ENCODE measurements around the gene CNTNAP4.

DNA sequence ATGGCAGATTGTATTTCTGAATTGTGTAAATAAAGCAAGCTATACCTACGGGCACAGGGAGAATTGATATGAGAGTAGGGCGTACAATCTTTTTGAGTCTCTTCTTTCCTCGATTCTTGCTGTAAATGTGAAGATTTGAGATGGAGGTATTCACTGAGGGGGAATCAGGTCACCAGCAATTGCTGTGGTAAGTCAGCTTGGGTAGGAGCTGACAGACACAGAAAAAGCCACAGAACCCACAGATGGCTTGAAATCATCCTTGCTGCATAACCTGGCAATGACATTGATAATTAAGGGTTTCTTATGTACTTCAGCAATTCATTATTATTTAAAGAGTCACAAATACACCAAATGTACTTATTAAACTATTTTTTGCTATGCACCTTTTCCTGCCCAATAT, 164.2 kb downstream of the CNTNAP4 start:
- TF ChIP-seq, protein P1, sequence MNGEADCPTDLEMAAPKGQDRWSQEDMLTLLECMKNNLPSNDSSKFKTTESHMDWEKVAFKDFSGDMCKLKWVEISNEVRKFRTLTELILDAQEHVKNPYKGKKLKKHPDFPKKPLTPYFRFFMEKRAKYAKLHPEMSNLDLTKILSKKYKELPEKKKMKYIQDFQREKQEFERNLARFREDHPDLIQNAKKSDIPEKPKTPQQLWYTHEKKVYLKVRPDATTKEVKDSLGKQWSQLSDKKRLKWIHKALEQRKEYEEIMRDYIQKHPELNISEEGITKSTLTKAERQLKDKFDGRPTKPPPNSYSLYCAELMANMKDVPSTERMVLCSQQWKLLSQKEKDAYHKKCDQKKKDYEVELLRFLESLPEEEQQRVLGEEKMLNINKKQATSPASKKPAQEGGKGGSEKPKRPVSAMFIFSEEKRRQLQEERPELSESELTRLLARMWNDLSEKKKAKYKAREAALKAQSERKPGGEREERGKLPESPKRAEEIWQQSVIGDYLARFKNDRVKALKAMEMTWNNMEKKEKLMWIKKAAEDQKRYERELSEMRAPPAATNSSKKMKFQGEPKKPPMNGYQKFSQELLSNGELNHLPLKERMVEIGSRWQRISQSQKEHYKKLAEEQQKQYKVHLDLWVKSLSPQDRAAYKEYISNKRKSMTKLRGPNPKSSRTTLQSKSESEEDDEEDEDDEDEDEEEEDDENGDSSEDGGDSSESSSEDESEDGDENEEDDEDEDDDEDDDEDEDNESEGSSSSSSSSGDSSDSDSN (CRISPR knock-in tag; IDR thresholded peaks at IDR 0.05): no peak
- TF ChIP-seq NPAS2 (CRISPR knock-in tag; IDR thresholded peaks at IDR 0.05; ENCODE audit: borderline replicate concordance) (no peak), IRF1 (CRISPR knock-in tag; IDR thresholded peaks at IDR 0.05; ENCODE audit: low read depth) (no peak)

All from HepG2 (cell line).